Stimulated activated CD4-positive, alpha-beta T cell treated with anti-CD3 and anti-CD28 coated beads, Interleukin-4, amount 100 ng/mL, for 4 hours (primary cell): Measurements from ENCODE around the gene S100A7A.
"Not testable (repeated sequence)": the region's sequence is repeated elsewhere in the genome, so short reads cannot be mapped to it uniquely, and the experiment has no call there.

Source experiments
- DNase-seq, 2 experiments: peaks; one replicate each; pipeline ENCODE4 v3.0.0-alpha.2; 2020

S100A7A gene

DNA sequence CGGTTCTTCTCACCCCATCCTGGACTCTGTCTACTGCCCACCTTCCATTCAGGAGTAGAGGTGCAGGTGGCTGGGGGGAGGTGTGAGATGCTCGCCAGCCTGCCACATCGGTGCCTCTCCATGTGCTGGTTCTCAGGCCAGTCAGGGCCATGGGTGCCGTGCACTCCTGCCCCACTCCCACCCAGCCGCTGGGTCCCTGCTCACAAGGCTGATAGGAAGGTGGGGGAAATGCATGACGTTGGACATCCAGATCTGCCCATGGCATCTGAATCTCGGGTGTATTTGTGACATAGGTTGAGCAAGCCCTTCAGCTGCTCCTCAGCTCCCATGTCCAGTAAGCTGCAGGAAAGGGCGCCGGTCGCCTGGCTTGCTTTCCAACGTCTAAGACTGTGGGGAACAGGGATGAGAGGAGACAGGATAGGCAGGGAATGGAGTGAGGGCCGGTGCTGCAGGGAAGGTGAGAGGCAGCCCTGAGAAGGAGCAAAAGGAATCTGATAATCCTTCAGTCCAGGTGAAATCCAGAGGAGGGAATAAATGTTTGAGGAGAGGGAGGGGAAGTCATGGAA lies 11.8 kb downstream of the S100A7A start:
- no peak for DNase-seq

DNA sequence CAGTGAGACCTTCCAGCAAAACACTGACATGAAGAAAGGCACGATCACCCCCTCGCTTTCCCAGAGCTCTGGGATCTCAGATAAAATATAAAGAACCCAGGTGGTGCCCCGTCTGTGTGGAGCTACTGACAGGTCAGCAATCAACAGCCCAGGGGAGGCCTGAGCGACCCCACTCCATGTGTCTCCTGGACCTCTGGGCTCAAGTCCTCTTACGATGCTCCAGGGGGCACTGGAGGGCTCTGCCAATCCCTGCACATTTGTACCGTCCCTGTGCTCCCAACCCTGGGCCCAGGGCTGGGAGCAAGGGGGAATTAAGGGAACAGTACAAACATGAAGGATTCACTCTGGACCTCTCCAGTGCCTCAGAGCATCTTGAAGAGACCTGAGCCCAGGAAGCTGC lies 12.5 kb downstream of the S100A7A start:
- DNase-seq = no peak

DNA sequence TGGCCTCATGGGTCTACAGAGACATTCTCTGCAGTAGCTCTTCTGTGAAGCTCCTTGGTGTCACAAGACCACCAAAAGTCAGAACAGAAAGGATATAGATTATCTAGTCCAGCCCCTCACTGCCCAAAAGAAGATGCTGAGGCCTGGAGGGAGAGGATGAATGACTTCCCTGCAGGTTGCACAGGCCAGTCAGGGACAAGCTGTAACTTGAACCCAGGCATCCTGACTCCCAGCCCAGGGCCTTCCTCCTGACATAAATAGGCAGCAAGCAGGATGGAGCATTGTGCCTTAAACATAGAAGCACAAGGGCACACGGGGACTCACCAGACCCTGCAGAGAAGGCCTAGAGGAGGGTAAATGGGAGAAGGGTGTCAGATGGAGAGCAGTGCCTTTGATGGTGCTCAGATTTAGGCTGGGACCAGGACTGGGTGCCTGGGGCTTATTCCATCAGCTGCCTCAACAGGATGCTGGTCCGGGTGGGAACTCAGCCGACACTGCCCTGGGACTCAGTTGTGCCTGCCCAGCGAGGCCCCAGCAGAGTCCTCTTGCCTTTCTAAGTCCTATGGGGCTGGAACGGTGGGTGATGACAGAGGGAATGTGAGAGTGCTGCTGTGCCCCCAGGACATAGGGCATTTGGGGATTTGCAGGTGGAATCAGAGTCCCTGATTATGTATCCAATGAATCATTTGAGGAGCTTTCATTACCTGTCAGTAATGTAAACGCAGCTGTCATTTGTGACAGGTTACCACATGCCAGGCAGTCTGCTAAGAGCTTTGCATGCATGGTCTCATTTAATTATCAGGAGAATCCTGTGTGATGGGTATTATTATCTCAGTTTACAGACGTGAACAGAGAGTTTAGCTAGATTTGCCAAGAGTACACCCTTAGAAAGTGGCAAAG lies 13.2 kb downstream of the S100A7A start:
- DNase-seq = no peak

DNA sequence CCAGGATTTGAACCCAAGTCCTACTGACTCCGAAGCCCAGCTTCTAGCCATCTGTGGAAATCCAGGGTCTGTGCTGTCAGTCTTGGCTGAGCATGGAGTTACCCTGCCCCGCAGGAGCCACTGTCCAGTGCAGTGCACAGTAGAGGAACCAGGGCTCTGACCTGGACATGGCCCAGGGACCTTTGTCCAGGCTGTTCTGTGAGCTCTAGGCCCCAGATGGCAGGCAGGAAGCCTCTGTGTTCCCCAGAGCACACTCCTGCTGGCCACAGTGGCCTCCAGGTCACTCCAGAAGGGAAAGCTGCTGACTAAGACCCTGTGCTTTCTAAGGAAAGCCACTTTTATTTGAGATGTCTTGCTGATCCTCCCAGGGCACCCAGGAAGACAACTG lies 13.8 kb downstream of the S100A7A start:
- DNase-seq = no peak

DNA sequence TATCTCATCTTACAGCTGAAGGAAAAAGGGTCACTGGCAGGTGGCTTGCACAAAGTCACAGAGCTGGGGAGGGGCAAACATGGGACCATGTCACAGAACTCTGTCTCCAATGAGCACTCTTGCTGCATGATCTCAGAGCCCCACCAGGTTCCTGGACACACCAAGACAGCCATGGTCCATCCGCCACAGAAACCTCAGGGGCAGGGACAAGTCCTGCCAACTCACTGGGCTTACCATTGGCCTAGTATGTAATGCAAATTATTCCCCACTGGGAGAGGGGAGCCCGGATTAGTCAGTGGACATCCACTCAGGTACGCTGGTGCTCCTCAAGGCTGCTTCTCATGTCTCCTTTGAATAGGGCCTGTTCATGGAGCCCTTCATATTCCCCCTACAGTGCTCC lies 14.2 kb downstream of the S100A7A start:
- no peak for DNase-seq

DNA sequence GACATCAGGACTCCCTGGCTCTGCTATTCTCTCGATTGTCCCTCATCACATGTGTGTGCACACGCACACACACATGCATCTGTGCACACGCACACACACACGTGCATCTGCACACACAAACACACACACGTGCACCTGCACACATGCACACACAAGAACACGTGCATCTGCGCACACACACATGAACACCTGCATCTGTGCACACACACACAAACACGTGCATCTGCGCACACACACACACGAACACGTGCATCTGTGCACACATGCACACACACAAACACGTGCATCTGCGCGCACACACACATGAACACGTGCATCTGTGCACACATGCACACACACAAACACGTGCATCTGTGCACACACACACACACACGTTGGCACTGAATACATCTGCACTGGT lies 14.7 kb downstream of the S100A7A start:
- no peak for DNase-seq

DNA sequence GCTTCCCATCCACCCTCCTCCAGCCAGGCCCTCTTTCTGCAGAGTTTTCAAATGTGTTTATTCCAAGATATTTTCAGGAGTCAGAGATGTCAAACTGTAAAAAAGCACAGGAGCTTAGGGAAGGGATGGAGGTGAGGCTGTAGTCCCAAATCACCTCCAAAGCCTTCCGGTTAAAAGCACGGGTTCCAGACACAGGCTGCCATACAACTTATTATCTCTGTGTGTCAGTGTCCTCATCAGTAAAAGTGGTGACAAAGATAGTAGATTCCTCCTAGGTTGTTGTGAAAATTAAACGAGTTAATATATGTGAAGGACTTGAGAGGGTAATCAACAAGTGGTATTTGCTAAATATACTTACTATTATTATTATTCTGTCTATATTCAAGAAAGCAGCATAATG lies 15.1 kb downstream of the S100A7A start:
- DNase-seq = no peak

DNA sequence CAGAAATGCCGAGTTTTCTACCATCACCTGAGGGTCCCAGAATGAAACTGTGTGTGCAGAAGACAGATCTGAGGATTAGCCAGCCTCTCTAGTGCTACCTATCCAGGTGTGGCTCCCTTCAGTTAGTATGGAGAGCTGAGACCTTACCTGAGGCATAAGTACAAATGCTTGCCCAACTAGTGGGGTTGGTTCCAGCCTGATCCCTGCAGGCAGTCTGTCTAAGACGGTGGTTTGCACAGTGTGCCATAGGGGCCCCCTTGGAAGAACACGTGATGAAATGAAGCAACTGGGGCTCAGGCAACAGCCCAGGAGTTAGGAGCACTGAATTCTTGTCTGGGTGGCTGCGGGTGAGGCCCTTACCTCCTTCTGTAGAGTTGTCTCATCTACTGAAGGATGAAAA lies 15.6 kb downstream of the S100A7A start:
- DNase-seq = no peak

DNA sequence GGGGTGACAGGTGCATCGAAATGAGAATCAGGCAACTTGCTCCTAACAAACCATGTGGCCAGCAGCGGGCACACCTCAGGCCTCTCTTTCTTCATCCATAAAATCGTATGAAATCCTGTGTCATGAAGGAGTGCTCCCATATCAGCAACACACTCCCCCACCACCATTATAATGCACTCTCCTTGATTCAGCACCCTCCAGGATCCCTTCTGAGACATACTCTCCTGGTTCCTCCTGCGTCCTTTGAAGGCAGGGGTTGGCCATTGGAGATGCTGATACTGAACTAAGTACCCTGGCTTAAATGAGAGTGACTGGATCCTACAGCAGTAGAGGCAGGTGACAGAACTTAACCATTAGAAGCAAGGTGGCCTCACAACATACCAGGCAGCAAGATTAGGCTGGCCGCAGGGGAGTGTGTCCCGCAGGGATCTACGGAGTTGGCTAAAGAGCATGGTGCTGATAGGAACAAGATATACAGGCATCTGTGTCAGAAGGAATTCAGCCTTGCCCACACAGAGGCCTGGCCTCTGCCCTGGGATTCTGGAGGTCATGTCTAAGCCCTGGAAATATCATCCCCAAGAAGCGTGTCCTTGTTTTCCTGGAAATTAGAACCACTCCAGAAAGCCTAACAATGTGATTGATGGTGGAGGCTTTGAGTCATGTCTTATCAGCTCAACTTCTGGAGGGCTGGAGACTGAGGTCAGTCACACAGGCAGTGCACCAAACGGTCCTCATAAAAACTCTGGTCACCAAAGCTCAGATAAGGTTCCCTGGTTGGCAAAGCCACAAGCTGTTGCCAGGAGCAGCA lies 16.8 kb downstream of the S100A7A start:
- DNase-seq = no peak

DNA sequence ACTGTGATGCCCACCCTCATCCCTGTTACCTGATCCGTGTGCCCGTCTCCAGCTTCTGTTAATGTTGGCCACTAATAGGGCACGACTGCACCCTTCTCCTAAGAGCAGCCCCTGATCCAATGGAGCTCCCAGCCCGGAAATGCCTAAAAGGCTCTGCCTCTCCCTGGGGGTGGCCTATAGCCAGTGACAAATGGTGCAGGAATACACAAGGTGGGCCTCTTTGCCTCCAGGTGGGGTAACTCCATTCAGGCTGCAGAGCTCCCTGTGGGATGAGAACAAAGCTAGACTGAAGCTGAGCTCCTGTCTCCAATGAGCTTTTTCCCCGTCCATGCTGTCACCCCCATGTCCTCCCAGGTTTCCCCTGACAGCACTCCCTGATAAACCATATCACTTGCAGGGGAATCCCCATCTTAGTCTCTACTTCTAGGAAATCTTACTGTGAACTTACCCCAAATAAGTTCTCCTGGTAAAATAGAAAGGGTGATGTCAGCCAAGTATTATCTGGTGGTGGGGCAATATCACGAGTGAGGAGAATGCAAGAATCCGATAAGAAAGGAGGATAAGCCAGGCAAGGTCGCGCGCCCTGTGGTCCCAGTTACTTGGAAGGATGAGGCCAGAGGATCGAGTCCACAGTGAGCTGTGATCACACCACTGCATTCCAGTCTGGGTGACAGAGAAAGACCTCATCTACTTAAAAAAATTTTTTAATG lies 18.6 kb downstream of the S100A7A start:
- no peak for DNase-seq

DNA sequence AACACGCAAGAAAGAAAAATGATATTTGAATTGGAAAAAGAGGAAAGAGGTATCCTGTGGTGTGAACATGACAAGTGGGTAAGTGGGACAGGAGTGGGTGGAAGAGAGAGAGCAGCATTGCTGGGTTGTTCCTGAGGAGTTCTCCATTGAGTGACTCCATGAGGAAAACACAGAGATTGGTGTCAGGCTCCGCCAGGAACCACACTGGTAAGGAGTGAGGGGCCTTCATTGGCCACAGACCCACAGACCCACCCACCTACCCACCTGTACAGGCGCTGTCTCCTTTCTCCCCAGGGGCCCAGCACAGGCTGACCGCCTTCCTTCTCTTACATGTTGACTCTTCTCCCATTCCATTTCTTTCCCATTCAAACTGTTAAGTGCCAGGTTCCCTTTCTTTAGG lies 20.9 kb downstream of the S100A7A start:
- DNase-seq = no peak

DNA sequence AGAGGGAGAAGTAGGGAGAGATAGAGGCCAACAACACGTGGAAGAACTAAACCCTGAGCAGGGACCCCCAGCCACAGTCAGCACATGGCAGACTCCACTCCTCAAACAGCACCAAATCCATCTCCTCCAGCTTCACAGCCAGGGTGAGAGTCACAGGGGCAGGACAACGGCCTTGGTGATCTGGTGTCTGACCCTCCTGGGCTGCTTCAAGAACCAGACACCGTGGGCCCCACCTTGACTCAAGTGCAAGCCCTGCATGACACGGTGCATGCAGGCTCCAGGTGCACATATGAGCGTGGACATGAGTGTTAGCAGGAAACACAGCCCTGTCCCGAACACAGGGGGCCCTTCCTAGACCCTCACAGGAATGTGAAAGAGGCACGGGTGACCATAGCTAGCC lies 22.3 kb downstream of the S100A7A start:
- DNase-seq = no peak

DNA sequence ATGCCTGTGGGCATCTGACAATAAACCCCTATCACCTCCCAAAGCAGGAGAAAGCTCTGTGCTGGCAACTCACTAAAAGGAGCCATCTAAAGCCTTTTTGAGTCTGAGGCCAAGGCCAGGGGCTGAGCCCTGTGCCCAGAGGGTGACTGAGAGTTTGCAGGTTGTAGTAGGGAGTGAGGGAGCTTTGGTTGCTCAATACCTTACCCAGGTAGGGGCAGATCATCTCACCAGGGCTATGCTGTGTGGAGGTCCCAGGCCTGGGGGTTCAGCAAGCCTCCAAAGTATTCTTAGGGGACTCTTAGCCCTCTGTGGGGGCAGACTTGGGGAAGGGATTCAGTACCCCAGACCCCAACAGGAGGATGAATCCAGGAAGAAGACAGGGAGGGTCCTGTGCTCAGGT lies 23.0 kb downstream of the S100A7A start:
- no peak for DNase-seq

DNA sequence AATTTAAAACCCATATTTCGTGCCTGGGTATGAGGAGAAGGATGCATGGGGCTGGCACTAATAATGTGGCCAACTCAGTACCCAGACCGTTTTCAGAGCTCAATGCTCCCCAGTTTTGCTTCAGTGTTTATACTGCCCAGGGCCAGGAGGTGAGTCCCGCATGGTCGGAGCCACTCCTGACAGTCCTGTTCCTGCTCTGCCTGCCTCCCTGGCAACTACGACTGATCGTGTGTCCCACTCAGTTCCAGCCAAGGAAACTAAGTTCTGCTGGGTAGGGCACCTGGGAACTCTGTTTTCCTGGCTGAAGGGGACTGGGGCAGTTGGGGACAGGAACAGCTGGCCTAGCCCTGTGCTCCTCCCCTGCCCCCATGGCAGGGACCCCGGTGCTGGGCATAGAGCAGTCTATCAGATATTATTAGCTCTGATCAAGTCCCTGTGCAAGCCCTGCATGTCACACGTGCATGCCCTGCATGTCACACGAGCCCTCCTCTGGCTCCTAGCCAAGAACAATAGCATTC lies 25.0 kb downstream of the S100A7A start:
- DNase-seq = no peak

DNA sequence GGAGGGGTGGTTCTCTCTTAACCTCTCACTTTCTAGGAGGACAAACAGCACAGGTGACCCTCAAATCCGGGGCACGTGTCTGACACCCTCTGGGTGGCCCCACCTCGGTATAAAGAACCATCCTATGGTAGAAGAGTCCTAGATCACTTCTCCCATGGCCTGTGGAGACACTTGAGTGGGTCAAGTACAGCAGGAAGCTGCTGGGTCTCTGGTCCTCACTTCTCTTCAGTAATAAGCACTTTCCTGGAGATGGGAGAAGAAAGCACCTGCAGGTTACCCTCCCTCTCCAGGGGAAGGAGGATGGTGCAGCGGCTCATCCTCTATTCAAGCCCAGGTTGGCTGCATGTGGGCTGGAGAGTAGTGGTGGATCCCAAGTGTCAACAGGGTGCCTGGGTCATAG lies 27.2 kb downstream of the S100A7A start:
- DNase-seq = no peak

DNA sequence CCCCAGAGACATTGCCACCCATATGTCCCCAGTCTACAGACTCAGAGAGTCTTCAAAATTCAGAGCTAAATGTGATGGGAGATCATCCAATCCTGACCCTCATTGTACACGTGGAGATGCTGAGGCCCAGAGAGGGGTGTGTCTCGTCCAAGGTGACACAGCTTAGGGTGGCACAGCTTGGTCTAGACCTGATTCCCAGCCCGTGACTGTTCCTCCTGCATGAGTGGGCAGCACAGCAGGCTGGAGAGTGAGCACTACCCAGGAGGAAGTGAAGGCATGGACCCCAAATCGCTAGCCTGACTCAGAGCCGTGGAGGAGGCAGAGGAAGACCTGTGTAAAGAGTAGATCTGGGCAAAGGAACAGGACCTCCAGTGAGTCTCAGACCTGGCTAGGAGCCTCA lies 27.8 kb downstream of the S100A7A start:
- DNase-seq = no peak

DNA sequence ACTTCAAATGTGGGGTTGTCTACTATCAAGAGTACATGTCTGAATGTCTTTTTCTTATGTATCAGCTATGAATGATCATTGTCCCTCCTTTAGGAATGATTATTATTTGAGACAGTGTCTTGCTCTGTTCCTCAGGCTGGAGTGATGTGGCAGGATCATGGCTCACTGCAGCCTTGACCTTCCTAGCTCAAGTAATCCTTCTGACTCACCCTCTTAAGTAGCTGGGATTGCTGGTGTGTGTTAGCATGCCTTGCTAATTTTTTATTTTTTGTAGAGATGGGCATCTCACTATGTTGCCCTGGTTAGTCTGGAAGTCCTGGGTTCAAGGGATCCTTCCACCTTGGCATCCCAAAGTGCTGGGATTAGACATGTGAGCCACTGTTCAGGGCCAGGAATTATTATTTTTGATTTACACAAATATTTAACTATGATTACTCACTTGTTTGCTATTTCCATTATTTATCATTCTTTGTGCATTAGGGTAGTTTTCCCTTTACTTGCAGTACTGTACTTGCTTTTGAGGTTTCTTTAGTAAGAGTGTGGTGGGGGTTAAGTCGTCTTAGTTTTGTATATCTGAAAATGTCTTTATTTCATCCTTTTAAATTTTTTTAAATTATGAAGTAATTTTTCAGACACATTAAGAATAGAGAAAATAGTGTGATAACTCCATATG lies 31.3 kb downstream of the S100A7A start:
- no peak for DNase-seq

DNA sequence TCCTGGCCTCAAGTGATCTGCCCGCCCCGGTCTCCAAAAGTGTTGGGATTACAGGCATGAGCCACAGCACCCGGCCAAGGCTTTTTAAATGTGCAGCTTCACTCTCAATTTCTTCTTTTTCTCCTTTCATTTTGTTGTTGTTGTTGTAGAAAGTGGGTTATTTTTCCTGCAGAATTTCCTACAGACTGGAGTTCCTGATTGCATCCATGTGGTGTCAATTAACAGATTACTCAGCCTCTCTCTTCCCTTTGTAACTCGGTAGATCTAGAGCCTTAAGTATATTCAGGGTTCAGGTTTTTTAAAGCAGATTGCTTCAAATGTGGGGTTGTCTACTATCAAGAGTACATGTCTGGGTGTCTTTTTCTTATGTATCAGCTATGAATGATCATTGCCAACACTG lies 32.5 kb downstream of the S100A7A start:
- DNase-seq = not testable (repeated sequence)

DNA sequence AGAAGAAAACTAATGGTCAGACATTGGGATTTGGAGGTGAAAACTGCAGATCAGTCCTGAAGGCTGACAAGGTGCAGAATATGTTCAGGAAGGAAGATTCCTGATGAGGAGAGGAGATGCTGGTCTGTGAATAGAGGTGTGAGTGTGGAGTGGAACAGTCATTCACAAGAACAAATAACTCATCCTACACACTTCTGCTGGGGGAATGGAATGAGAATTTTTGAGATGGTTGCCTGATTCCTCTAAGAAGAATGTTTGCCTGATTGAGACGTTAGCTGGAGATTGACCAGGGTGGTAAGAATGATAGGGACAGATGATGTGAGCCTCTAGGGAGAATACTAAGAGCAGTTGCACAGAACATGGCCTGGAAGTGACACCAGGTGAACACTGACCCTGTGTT lies 40.1 kb downstream of the S100A7A start:
- DNase-seq = no peak

DNA sequence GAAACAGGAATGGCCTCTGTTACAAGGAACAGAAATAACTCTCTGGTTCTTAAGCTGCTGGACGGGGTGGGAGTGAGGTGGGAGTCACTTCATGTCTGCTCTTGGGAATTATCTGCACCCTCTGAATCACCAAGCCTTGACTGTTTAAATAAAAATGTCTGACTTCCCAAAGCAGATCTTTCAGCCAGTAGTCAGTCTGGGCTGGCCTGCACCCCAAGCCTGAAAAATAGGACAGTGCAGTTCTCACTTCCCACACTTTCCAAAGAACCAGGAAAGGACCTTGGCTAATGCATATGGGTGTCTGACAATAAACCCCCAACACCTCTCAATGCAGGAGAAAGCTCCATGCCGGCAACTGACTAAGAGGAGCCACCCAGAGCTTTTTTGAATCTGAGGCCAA lies 43.3 kb downstream of the S100A7A start:
- DNase-seq = no peak

DNA sequence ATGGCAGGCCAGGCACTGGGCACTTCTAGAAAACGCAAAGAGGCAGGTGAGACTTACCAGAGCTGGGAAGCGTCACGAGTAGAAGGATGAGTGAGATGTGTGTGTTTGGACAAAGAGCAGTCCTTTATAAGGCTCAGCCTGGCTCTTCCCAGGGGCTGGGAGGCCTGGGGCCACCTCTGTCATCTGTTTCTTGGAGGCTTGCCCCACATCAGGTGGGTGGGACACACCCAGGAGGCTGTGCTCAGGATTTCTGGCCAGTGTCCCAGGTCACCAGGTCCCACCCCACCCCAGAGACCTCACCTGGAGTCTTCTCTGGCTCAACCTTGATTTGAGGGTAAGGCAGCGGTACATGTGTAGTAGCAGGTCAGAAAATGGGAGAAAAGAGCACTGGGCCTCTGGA lies 44.2 kb downstream of the S100A7A start, which contains the start of gene S100A7:
Gene S100A7 (minus strand): TSS at position 101 of the 400 bp plus-strand sequence. CDS start 1,638 bp downstream, outside the sequence.
- no peak for DNase-seq

DNA sequence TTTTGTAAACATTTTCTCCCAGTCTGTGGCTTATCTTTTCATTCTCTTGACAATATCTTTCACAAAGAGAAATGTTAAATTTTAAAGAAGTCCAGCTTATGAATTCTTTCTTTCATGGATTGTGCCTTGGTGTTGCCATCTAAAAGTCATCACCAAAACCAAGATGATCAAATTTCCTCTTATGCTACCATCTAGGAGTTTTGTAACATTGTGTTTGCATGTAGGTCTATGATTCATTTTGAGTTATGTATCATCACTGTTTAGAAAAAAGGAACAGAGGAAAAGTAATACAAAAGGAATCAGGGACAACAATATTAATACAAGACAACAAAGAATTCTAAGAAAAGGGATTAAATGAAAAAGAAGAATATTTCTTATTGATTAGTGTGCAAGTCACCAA lies 46.4 kb downstream of the S100A7A start:
- not testable (repeated sequence) for DNase-seq
